Measurements from ENCODE around the gene PCIF1. TPM values are rescaled to one million over a fixed set of nuclear protein-coding genes. Genes with fewer than 3 reads are reported as not detected.

The PCIF1 gene
- total RNA-seq, 2 experiments from 2014 or later = 100 TPM

GRCh38 chr20:45937765-45938164 is 3.3 kb downstream of the PCIF1 start:
- no peak overlapping the region for H3K4me3 ChIP-seq (ENCODE audit: low read length)
- no peak for ATAC-seq (ENCODE audit: poor library complexity)
- Mint-ChIP-seq H3K36me3 (ENCODE audit: low read depth) (peaks cover 61% of the 10 kb centered on the region), H3K4me1 (ENCODE audit: low read depth) (peaks cover 34% of the 10 kb centered on the region), H3K27me3 (no peaks in the 10 kb centered on the region), H3K4me3 (peak overlapping the region; percentile 88), H3K9me3 (no peaks in the 10 kb centered on the region), H3K27ac (peak overlapping the region; percentile 86)
- peak overlapping the region in 1 of 2 donors; percentile 0 for H3K27ac ChIP-seq (ENCODE audit: low read depth in 1 of 2, low read length in 2 of 2)
- peak in 3 of 14 experiments; percentile 13 to 51 (median 42) for DNase-seq
- CTCF ChIA-PET = interaction anchor here (0.8 to 1.1 kb wide), 2 partner anchors 32 to 138 kb away, joined by 3 to 4 read pairs; no protein-coding TSS in a partner anchor
- H3K4me1 ChIP-seq (ENCODE audit: insufficient read depth, low read length) = peaks cover 40% of the 10 kb centered on the region
- intact Hi-C loops (cut with DNase I, micrococcal nuclease) = no loop called here
- TF ChIP-seq, protein P1, sequence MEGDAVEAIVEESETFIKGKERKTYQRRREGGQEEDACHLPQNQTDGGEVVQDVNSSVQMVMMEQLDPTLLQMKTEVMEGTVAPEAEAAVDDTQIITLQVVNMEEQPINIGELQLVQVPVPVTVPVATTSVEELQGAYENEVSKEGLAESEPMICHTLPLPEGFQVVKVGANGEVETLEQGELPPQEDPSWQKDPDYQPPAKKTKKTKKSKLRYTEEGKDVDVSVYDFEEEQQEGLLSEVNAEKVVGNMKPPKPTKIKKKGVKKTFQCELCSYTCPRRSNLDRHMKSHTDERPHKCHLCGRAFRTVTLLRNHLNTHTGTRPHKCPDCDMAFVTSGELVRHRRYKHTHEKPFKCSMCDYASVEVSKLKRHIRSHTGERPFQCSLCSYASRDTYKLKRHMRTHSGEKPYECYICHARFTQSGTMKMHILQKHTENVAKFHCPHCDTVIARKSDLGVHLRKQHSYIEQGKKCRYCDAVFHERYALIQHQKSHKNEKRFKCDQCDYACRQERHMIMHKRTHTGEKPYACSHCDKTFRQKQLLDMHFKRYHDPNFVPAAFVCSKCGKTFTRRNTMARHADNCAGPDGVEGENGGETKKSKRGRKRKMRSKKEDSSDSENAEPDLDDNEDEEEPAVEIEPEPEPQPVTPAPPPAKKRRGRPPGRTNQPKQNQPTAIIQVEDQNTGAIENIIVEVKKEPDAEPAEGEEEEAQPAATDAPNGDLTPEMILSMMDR (IDR thresholded peaks at IDR 0.05) = no peak
- H3K27me3 ChIP-seq (ENCODE audit: control insufficient read depth in 1 of 2, insufficient read depth in 2 of 2, low read length in 2 of 2) = no peaks in the 10 kb centered on the region
- H3K9me3 ChIP-seq (ENCODE audit: control insufficient read depth in 1 of 2, insufficient read depth in 1 of 2, low read length in 2 of 2) = no peaks in the 10 kb centered on the region
- POLR2A ChIA-PET = interaction anchor here (0.6 to 6.8 kb wide), 6 partner anchors 13 to 751 kb away, joined by 3 to 195 read pairs (median 8); partner anchors contain the start of genes CTSA, NEURL2, ZNF335 and ZSWIM1
- peaks cover 55% of the 10 kb centered on the region for H3K36me3 ChIP-seq (ENCODE audit: insufficient read depth, low read length)

- ATAC-seq (ENCODE audit: poor library complexity) = no peak
- no peaks in the 10 kb centered on the region for H3K9me3 ChIP-seq (ENCODE audit: control insufficient read depth in 1 of 2, insufficient read depth in 1 of 2, low read length in 2 of 2)
- CTCF ChIA-PET = no interaction called here
- intact Hi-C loops (cut with DNase I, micrococcal nuclease) = no loop called here
- peak overlapping the region in 1 of 2 donors; percentile 31 for H3K27ac ChIP-seq (ENCODE audit: low read depth in 1 of 2, low read length in 2 of 2)
- Mint-ChIP-seq H3K4me3 (no peak overlapping the region), H3K36me3 (ENCODE audit: low read depth) (peaks cover 68% of the 10 kb centered on the region), H3K4me1 (ENCODE audit: low read depth) (peaks cover 26% of the 10 kb centered on the region), H3K27me3 (no peaks in the 10 kb centered on the region), H3K9me3 (no peaks in the 10 kb centered on the region), H3K27ac (no peak overlapping the region)
- H3K4me1 ChIP-seq (ENCODE audit: insufficient read depth, low read length) = peaks cover 29% of the 10 kb centered on the region
- POLR2A ChIA-PET = interaction anchor here (5.9 to 6.8 kb wide), 2 partner anchors 12 to 33 kb away, joined by 120 to 195 read pairs; partner anchors contain the start of gene ZNF335
- H3K27me3 ChIP-seq (ENCODE audit: control insufficient read depth in 1 of 2, insufficient read depth in 2 of 2, low read length in 2 of 2) = no peaks in the 10 kb centered on the region
- peak in 1 of 14 experiments; percentile 24 for DNase-seq
- H3K4me3 ChIP-seq (ENCODE audit: low read length) = no peak overlapping the region
- TF ChIP-seq, protein P1 (IDR thresholded peaks at IDR 0.05) = no peak
- H3K36me3 ChIP-seq (ENCODE audit: insufficient read depth, low read length) = peaks cover 66% of the 10 kb centered on the region
Measured at GRCh38 chr20:45938727-45939438, 4.4 kb downstream of the PCIF1 start.

GRCh38 chr20:45940053-45940452 is 5.6 kb downstream of the PCIF1 start:
- H3K4me1 Mint-ChIP-seq (ENCODE audit: low read depth) = peaks cover 25% of the 10 kb centered on the region
- ChIA-PET CTCF (no interaction called here), POLR2A (interaction anchor here (0.7 to 0.8 kb wide), 2 partner anchors 8 to 12 kb away, joined by 3 read pairs; no protein-coding TSS in a partner anchor)
- H3K27ac ChIP-seq (ENCODE audit: low read depth in 1 of 2, low read length in 2 of 2) = no peak overlapping the region
- H3K4me1 ChIP-seq (ENCODE audit: insufficient read depth, low read length) = peaks cover 25% of the 10 kb centered on the region
- no peaks in the 10 kb centered on the region for H3K9me3 ChIP-seq (ENCODE audit: control insufficient read depth in 1 of 2, insufficient read depth in 1 of 2, low read length in 2 of 2)
- no peaks in the 10 kb centered on the region for H3K27me3 ChIP-seq (ENCODE audit: control insufficient read depth in 1 of 2, insufficient read depth in 2 of 2, low read length in 2 of 2)
- H3K36me3 ChIP-seq (ENCODE audit: insufficient read depth, low read length) = peaks cover 77% of the 10 kb centered on the region
- DNase-seq (no peak), ATAC-seq (ENCODE audit: poor library complexity) (no peak)
- no peak overlapping the region for H3K27ac Mint-ChIP-seq
- TF ChIP-seq, protein P1 (IDR thresholded peaks at IDR 0.05) = no peak
- no peaks in the 10 kb centered on the region for H3K9me3 Mint-ChIP-seq
- H3K36me3 Mint-ChIP-seq (ENCODE audit: low read depth) = peaks cover 71% of the 10 kb centered on the region
- intact Hi-C loops (cut with DNase I, micrococcal nuclease) = no loop called here
- peak overlapping the region; percentile 1 for H3K4me3 Mint-ChIP-seq
- H3K27me3 Mint-ChIP-seq = no peaks in the 10 kb centered on the region
- no peak overlapping the region for H3K4me3 ChIP-seq (ENCODE audit: low read length)

Measured in CD4-positive, alpha-beta T cell (primary cell).